Kidney epithelial cell (primary cell): ENCODE data around the gene ANKHD1. TPM values are rescaled to one million over a fixed set of nuclear protein-coding genes. Genes with fewer than 3 reads are reported as not detected.

Experiments
- DNase-seq: peaks from one replicate; pipeline ENCODE4 v3.0.0-alpha.2; 2010; ENCODE audit warnings: low read depth
- H3K27me3 ChIP-seq: 2 replicates; pipeline ENCODE4 v1.6.0; 2011; ENCODE audit warnings: low read length; ENCODE audit not compliant: control insufficient read depth, insufficient read depth
- H3K36me3 ChIP-seq: 2 replicates; pipeline ENCODE4 v1.5.1; 2011; ENCODE audit warnings: low read length; ENCODE audit not compliant: control insufficient read depth, insufficient read depth
- H3K4me3 ChIP-seq: 2 replicates; pipeline ENCODE4 v1.5.1; 2011; ENCODE audit warnings: low read depth, mild to moderate bottlenecking, control low read depth, low read length
- total RNA-seq: library from RNA; depleted of rRNA; stranded (reverse); fragments of >200 nt; gene quantifications from 2 replicates; pipeline ENCODE4 v1.2.3, GENCODE V29; 2015
- TF ChIP-seq, protein P1 (sequence below): IDR thresholded peaks from 2 replicates; pipeline ENCODE4 v1.5.1; 2011; ENCODE audit warnings: mild to moderate bottlenecking, moderate library complexity, low read length, control low read depth, inconsistent platforms; ENCODE audit not compliant: insufficient read depth, poor library complexity, severe bottlenecking

Gene ANKHD1
- total RNA-seq, 1 donor from 2014 or later, result 80.4 TPM

DNA sequence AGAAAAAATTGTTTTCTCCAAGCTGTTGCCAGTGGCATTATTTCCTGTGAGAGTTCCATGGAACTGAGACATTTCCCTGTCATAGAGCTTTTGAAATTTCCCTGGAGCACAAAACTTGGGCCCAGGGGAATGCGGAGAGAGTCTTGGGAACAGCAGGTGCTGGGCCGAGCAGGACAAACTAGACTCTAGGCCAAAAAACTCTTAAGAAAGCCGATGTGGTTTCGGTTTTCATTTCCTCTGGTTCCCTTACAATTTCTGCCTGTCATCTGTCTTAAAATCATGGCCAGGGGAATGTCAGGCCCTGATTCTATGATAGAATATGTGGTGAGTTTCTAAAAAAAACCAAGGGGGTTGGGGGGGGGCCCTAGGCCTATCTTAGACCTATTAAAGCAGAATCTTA, 167.6 kb downstream of the ANKHD1 start:
- peaks cover 7% of the 10 kb centered on the region for H3K36me3 ChIP-seq
- no peaks in the 10 kb centered on the region for H3K27me3 ChIP-seq
- DNase-seq, result no peak
- TF ChIP-seq, protein P1, sequence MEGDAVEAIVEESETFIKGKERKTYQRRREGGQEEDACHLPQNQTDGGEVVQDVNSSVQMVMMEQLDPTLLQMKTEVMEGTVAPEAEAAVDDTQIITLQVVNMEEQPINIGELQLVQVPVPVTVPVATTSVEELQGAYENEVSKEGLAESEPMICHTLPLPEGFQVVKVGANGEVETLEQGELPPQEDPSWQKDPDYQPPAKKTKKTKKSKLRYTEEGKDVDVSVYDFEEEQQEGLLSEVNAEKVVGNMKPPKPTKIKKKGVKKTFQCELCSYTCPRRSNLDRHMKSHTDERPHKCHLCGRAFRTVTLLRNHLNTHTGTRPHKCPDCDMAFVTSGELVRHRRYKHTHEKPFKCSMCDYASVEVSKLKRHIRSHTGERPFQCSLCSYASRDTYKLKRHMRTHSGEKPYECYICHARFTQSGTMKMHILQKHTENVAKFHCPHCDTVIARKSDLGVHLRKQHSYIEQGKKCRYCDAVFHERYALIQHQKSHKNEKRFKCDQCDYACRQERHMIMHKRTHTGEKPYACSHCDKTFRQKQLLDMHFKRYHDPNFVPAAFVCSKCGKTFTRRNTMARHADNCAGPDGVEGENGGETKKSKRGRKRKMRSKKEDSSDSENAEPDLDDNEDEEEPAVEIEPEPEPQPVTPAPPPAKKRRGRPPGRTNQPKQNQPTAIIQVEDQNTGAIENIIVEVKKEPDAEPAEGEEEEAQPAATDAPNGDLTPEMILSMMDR, result no peak
- H3K4me3 ChIP-seq, result no peak overlapping the region

DNA sequence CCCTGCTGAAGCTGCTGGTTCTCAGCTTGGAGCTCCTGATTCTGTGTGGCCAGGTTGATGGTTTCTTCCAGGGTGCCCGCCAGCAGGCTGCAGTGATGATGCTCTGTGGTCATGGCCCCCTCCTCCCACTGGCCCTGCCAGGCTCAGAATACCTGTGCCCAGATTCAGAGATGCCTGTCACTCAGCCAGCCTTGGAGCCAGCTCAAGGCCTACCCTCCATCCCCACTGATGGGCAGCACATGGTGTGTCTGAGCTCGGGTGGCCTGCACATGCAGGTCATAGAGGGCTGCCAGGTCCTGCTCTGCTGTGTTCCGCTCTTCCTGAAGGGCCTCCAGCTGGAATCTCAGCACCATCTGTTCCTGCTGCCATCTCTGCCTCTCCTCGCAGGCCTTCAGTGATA, 168.4 kb downstream of the ANKHD1 start:
- no peaks in the 10 kb centered on the region for H3K27me3 ChIP-seq

DNA sequence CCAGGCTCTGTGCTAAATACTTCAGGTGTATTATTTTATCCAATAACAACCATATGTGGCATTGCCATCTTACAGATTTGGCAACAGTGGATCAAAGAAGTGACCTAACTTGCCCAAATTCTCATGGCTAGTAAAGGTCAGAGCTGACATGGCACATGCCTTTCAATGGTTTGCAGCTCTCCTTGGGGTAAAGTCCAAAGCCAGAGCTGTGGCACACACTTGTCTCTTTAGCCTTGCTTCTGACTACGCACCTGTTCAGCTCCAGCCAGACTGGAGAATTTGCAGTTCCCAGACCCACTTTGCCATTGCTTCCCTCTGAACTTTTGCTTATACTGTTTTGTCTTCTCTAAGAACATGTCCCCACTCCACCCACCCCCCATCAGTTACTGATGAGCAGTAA, 168.9 kb downstream of the ANKHD1 start:
- Histone ChIP-seq H3K36me3 (peaks cover 7% of the 10 kb centered on the region), H3K4me3 (no peak overlapping the region), H3K27me3 (no peaks in the 10 kb centered on the region)
- TF ChIP-seq, protein P1, result no peak
- no peak for DNase-seq

More for the DNA sequence above, 168.4 kb downstream of the ANKHD1 start:
- Histone ChIP-seq H3K36me3 (peaks cover 7% of the 10 kb centered on the region), H3K4me3 (no peak overlapping the region)
- no peak for DNase-seq
- TF ChIP-seq, protein P1, result no peak

DNA sequence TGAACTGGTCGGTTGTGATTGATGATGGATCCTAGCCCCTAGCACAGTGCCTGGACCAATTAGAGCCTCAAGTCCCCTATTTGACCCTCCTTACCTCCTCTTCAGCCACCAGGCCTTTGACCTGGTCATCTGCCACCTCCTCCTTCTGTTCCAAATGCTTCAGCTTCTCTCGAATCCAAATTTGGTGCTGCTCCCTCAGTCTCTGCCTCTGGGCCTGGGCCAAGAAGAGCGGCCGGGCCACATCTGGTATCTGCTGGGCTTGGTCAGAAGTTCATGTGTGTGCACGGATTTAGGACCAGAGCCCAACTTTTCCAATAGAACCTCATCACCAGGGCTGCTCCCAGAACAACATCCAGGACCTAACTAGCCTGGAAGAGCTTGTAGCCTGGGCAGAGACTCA, 169.5 kb downstream of the ANKHD1 start:
- DNase-seq, result no peak
- no peaks in the 10 kb centered on the region for H3K27me3 ChIP-seq
- TF ChIP-seq, protein P1, result no peak
- no peak overlapping the region for H3K4me3 ChIP-seq
- peaks cover 7% of the 10 kb centered on the region for H3K36me3 ChIP-seq

DNA sequence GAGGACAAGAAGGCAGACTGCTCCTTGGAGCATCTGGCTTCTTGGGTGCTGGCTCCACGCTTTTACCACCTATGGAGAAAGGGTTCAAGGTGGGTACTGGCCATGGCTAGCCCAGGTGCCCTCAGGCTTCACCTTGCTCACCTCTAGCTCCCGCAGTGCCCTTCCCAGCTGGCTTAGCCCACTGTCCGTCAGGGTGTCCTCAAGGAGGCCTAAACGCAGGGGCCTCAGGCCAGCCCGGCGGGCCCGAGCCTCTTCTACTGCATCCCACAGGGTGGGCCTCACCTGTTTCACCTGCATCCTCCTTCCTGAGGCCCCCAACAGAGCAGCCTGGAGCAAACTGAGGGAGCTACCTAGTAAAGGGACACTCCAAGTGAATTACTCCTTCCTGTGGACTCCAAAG, 172.1 kb downstream of the ANKHD1 start:
- H3K4me3 ChIP-seq, result no peak overlapping the region
- no peaks in the 10 kb centered on the region for H3K27me3 ChIP-seq
- TF ChIP-seq, protein P1, result no peak
- no peak for DNase-seq
- no peaks in the 10 kb centered on the region for H3K36me3 ChIP-seq

DNA sequence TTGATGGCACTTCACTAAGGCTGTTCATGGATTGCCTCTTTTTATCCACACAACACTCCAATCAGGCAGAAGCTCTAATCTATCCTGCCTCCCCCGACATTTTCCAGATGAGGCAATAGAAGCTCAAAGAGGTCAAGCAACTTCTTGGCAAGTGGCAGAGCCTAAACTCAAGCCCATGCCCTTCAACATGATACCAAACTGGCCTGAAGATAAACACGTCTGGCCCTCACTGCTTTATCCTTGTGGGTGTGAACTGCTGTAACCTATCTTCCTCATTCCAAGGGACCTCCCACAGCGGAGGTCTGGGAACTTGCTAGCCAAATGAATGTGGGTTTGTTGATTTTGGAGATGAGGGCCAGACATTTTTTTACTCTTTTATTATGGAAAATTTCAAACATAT, 172.5 kb downstream of the ANKHD1 start:
- no peak for DNase-seq
- H3K27me3 ChIP-seq, result no peaks in the 10 kb centered on the region

More for the DNA sequence above, 172.5 kb downstream of the ANKHD1 start:
- H3K4me3 ChIP-seq, result no peak overlapping the region
- no peaks in the 10 kb centered on the region for H3K36me3 ChIP-seq
- TF ChIP-seq, protein P1, result no peak
